ENCODE data around the gene FARP1. TPM values are rescaled to one million over a fixed set of nuclear protein-coding genes. Genes with fewer than 3 reads are reported as not detected.
A peak's percentile ranks its signal among the peaks of the same experiment; 100 is the strongest.

The FARP1 gene
- total and polyA plus RNA-seq, 2 of the 13 experiments (the other 11 are each of a cell fraction or from before 2014, with no cell fraction given), result 70.6 to 126 TPM

GRCh38 chr13:98265692-98266551, 123.0 kb downstream of the FARP1 start (continued):
- TF ChIP-seq GATA4 (IDR thresholded peaks at IDR 0.05; ENCODE audit: borderline replicate concordance, low read depth), result 0 out of 2 replicates have a peak, but pooled peaks have one; percentile 56
- TF ChIP-seq CHCHD3 (CRISPR knock-in tag; IDR thresholded peaks at IDR 0.05), result no peak
- TF ChIP-seq BCL6 (CRISPR knock-in tag; IDR thresholded peaks at IDR 0.05), result peak; percentile 40; the same call in 1 of the 2 replicates
- no peak for TF ChIP-seq NFIB (CRISPR knock-in tag; IDR thresholded peaks at IDR 0.05; ENCODE audit: borderline replicate concordance)
- no peak for TF ChIP-seq BRCA1 (CRISPR knock-in tag; IDR thresholded peaks at IDR 0.05)
- TF ChIP-seq ZBTB7A (CRISPR knock-in tag; IDR thresholded peaks at IDR 0.05), result no peak
- no peak for TF ChIP-seq IRF9 (CRISPR knock-in tag; IDR thresholded peaks at IDR 0.05; ENCODE audit: borderline replicate concordance)
- TF ChIP-seq SETDB1 (CRISPR knock-in tag; IDR thresholded peaks at IDR 0.05; ENCODE audit: borderline replicate concordance), result no peak
- TF ChIP-seq ARNT (IDR thresholded peaks at IDR 0.05), result no peak
- no peak for TF ChIP-seq CENPX (CRISPR knock-in tag; IDR thresholded peaks at IDR 0.05)
- TF ChIP-seq ZEB1 (IDR thresholded peaks at IDR 0.05; ENCODE audit: insufficient replicate concordance, low read depth), result no peak
- TF ChIP-seq ZNF296 (CRISPR knock-in tag; conservative IDR thresholded peaks at IDR 0.05), result 0 out of 2 replicates have a peak, but pooled peaks have one; percentile 70
- no peak for TF ChIP-seq ZBTB25 (CRISPR knock-in tag; IDR thresholded peaks at IDR 0.05)
- peak; percentile 71 for TF ChIP-seq THAP11 (CRISPR knock-in tag; IDR thresholded peaks at IDR 0.05)
- no peak for TF ChIP-seq SOX13 (IDR thresholded peaks at IDR 0.05)
- TF ChIP-seq SOX13 (CRISPR knock-in tag; conservative IDR thresholded peaks at IDR 0.05 in 1 of 2, IDR thresholded peaks at IDR 0.05 in 1 of 2), result peak in 1 of 2 experiments; percentile 83; a peak in 2 of 4 replicates
- no peak for TF ChIP-seq NONO (IDR thresholded peaks at IDR 0.05)
- 0 out of 2 replicates have a peak, but pooled peaks have one; percentile 22 for TF ChIP-seq NONO (CRISPR knock-in tag; conservative IDR thresholded peaks at IDR 0.05)
- no peak for TF ChIP-seq E2F5 (CRISPR knock-in tag; conservative IDR thresholded peaks at IDR 0.05)
- no peak for TF ChIP-seq ZNF326 (CRISPR knock-in tag; IDR thresholded peaks at IDR 0.05; ENCODE audit: borderline replicate concordance)
- TF ChIP-seq ETV5 (CRISPR knock-in tag; IDR thresholded peaks at IDR 0.05; ENCODE audit: borderline replicate concordance), result peak; percentile 91
- TF ChIP-seq ZNF225 (CRISPR knock-in tag; IDR thresholded peaks at IDR 0.05), result no peak
- TF ChIP-seq LCORL (IDR thresholded peaks at IDR 0.05), result no peak
- peak; percentile 86; the same call in 1 of the 2 replicates for TF ChIP-seq LCORL (CRISPR knock-in tag; IDR thresholded peaks at IDR 0.05)
- TF ChIP-seq FLYWCH1 (CRISPR knock-in tag; IDR thresholded peaks at IDR 0.05), result no peak
- peak; percentile 98 for TF ChIP-seq ZSCAN22 (CRISPR knock-in tag; IDR thresholded peaks at IDR 0.05)
- TF ChIP-seq PAF1 (CRISPR knock-in tag; IDR thresholded peaks at IDR 0.05), result no peak
- no peak for TF ChIP-seq SCMH1 (CRISPR knock-in tag; IDR thresholded peaks at IDR 0.05; ENCODE audit: borderline replicate concordance)
- TF ChIP-seq DMAP1 (CRISPR knock-in tag; IDR thresholded peaks at IDR 0.05), result peak; percentile 56; the same call in 1 of the 2 replicates

Data from HepG2 (cell line).